ENCODE results near the gene PCK1. TPM values are rescaled to one million over a fixed set of nuclear protein-coding genes. Genes with fewer than 3 reads are reported as not detected.

The PCK1 gene
- total RNA-seq, 1 experiment from 2014 or later: not detected

DNA sequence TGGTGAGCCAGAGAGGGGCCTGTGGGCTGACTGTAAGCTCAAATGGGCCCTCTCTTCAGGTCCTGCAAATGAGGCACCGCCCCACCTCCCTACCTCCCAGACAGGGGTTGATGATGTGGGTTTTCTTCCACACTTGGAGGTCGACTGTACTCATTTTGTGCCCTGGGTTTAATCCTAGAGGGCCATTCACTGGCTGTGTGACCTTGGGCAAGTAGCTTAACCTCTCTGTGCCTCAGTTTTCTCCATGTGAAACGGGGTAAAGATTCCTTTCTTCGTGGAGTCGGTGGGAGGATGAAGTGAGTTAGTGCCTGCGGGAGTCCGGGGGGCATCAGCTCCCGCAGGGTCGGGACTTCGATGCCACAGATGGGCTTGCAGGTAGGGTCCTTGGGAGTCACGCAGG, 35.4 kb downstream of the PCK1 start:
- H4K20me1 ChIP-seq (ENCODE audit: low read length): no peaks in the 10 kb centered on the region
- H3K9me2 ChIP-seq (replicated peaks; ENCODE audit: low read length): no peaks in the 10 kb centered on the region
- peak overlapping the region; percentile 62; the same call in 1 of the 2 replicates for H3K4me3 ChIP-seq (ENCODE audit: low read length)
- intact Hi-C loops (cut with micrococcal nuclease): no loop called here
- H3F3A ChIP-seq (ENCODE audit: low read length, unreplicated experiment): no peaks in the 10 kb centered on the region
- no peak overlapping the region for H3K27ac ChIP-seq (ENCODE audit: low read length)
- peak overlapping the region; percentile 90 for H2AFZ ChIP-seq (ENCODE audit: low read length)
- no TSS peak for BruUV-seq (replicated peaks)
- H3K79me2 ChIP-seq (ENCODE audit: low read length): no peaks in the 10 kb centered on the region
- no peaks in the 10 kb centered on the region for H3K27me3 ChIP-seq (ENCODE audit: low read length)
- peak overlapping the region; percentile 87 for H3K4me2 ChIP-seq (ENCODE audit: low read length)
- H3K4me1 ChIP-seq (ENCODE audit: insufficient read depth, low read length): peaks cover 15% of the 10 kb centered on the region
- ChIA-PET POLR2A (ENCODE audit: unreplicated experiment) (no interaction called here), CTCF (interaction anchor here (0.6 to 1.3 kb wide), 4 partner anchors 14 to 615 kb away, joined by 3 to 4 read pairs (median 3); partner anchors contain the start of gene RBM38)
- TF ChIP-seq, protein P1, sequence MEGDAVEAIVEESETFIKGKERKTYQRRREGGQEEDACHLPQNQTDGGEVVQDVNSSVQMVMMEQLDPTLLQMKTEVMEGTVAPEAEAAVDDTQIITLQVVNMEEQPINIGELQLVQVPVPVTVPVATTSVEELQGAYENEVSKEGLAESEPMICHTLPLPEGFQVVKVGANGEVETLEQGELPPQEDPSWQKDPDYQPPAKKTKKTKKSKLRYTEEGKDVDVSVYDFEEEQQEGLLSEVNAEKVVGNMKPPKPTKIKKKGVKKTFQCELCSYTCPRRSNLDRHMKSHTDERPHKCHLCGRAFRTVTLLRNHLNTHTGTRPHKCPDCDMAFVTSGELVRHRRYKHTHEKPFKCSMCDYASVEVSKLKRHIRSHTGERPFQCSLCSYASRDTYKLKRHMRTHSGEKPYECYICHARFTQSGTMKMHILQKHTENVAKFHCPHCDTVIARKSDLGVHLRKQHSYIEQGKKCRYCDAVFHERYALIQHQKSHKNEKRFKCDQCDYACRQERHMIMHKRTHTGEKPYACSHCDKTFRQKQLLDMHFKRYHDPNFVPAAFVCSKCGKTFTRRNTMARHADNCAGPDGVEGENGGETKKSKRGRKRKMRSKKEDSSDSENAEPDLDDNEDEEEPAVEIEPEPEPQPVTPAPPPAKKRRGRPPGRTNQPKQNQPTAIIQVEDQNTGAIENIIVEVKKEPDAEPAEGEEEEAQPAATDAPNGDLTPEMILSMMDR (conservative IDR thresholded peaks at IDR 0.05; ENCODE audit: low read depth, low read length): no peak
- no peak for TF ChIP-seq EZH2 (IDR thresholded peaks at IDR 0.05; ENCODE audit: low read length, unreplicated experiment)
- TF ChIP-seq EZH2phosphoT487 (IDR thresholded peaks at IDR 0.05; ENCODE audit: borderline replicate concordance, low read length): no peak
- DNase-seq (no peak), ATAC-seq (no peak)
- no peaks in the 10 kb centered on the region for H3K36me3 ChIP-seq (ENCODE audit: low read depth, low read length)
- no peaks in the 10 kb centered on the region for H3K9me3 ChIP-seq (ENCODE audit: low read length)
- no peak overlapping the region for H3K9ac ChIP-seq (ENCODE audit: low read length)

DNA sequence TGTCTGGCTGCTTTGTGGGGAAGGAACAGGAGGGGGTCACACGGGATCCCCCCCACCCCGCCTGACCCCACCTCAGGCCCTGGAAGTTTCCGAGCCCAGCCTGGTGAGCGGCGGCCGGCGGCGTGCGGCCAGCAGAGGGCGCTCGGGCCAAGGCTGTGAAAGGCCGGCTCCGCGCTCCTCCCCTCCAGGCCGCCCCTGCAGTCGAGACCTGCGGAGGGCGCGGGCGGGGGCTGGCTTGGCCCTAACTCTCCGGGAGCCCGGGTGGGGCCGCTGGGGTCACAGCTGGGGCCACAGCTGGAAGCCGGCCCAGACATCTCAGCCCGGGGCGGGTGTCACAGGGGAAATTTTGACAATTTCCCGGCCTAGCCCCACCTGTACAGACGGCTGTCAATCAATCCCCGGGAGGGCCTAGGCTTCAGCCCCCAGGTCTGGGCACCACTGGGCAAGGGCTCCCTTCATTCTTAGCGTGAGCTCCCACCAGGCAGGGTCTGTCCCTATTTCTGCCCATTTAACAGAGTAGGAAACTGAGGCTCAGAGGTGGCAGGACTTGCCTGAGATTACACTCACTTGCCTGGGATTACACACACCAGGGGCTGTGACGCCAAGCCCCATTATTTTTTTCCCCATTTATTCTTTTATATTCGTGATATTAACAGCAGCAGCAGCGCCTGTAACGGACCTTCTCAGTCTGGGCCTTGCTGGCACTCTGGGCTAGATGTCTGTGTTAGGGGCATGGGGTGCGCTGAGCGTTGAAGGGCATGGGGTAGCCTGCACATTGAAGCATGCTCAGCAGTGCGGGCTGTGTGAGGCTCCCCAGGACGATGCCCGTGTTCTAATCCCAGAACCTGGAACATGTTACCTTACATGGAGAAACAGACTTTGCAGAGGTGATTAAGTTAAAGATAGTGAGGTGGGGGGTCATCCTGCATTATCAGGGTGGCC, 36.4 kb downstream of the PCK1 start:
- intact Hi-C loops (cut with micrococcal nuclease): loop anchor here (1.0 kb wide), 2 partner anchors 490 to 612 kb away; no protein-coding TSS in a partner anchor
- ChIA-PET POLR2A (ENCODE audit: unreplicated experiment) (no interaction called here), CTCF (interaction anchor here (0.6 to 1.2 kb wide), 2 partner anchors 13 to 308 kb away, joined by 4 read pairs; no protein-coding TSS in a partner anchor)
- H3K4me3 ChIP-seq (ENCODE audit: low read length): peak overlapping the region; percentile 62
- peaks cover 18% of the 10 kb centered on the region for H3K4me1 ChIP-seq (ENCODE audit: insufficient read depth, low read length)
- BruUV-seq (replicated peaks): no TSS peak
- H3K27me3 ChIP-seq (ENCODE audit: low read length): no peaks in the 10 kb centered on the region
- ATAC-seq: peak; percentile 79
- peak overlapping the region; percentile 90 for H2AFZ ChIP-seq (ENCODE audit: low read length)
- no peak overlapping the region for H3K27ac ChIP-seq (ENCODE audit: low read length)
- no peaks in the 10 kb centered on the region for H3K79me2 ChIP-seq (ENCODE audit: low read length)
- H3K36me3 ChIP-seq (ENCODE audit: low read depth, low read length): no peaks in the 10 kb centered on the region
- H3K9ac ChIP-seq (ENCODE audit: low read length): peak overlapping the region; percentile 29; the same call in 1 of the 2 replicates
- H3K4me2 ChIP-seq (ENCODE audit: low read length): peak overlapping the region; percentile 87
- no peaks in the 10 kb centered on the region for H3K9me2 ChIP-seq (replicated peaks; ENCODE audit: low read length)
- no peak for TF ChIP-seq EZH2phosphoT487 (IDR thresholded peaks at IDR 0.05; ENCODE audit: borderline replicate concordance, low read length)
- TF ChIP-seq, protein P1 (conservative IDR thresholded peaks at IDR 0.05; ENCODE audit: low read depth, low read length): peak; percentile 98
- no peaks in the 10 kb centered on the region for H4K20me1 ChIP-seq (ENCODE audit: low read length)
- no peaks in the 10 kb centered on the region for H3F3A ChIP-seq (ENCODE audit: low read length, unreplicated experiment)
- DNase-seq: peak; percentile 72
- no peaks in the 10 kb centered on the region for H3K9me3 ChIP-seq (ENCODE audit: low read length)

DNA sequence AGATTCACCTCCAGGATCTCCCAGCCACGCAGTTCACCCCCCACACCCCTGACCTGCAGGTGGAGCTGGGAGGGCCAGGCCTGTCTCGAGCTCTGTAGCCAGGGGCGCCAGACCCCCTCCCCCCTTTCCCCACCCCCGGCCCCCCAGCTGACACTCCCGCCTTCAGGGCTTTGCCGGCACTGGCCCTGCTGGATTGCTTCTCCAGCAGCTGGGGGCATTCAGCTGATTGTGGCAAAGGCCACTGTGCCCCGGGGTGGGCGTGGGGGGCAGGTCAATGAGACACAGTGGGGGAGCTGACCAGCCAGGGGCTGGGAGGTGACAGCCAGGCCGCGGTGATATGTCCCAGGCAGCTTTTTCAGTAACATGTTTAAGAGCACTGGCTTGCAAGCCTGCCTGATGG, 37.1 kb downstream of the PCK1 start:
- Histone ChIP-seq H2AFZ (ENCODE audit: low read length) (no peak overlapping the region), H3K9me2 (replicated peaks; ENCODE audit: low read length) (no peaks in the 10 kb centered on the region), H3K79me2 (ENCODE audit: low read length) (no peaks in the 10 kb centered on the region), H3K27ac (ENCODE audit: low read length) (no peak overlapping the region), H3F3A (ENCODE audit: low read length, unreplicated experiment) (no peaks in the 10 kb centered on the region), H3K4me3 (ENCODE audit: low read length) (no peak overlapping the region), H3K9me3 (ENCODE audit: low read length) (no peaks in the 10 kb centered on the region), H3K9ac (ENCODE audit: low read length) (no peak overlapping the region), H3K36me3 (ENCODE audit: low read depth, low read length) (no peaks in the 10 kb centered on the region), H3K4me2 (ENCODE audit: low read length) (no peak overlapping the region), H3K4me1 (ENCODE audit: insufficient read depth, low read length) (peaks cover 18% of the 10 kb centered on the region), H3K27me3 (ENCODE audit: low read length) (no peaks in the 10 kb centered on the region), H4K20me1 (ENCODE audit: low read length) (no peaks in the 10 kb centered on the region)
- ChIA-PET CTCF (no interaction called here), POLR2A (ENCODE audit: unreplicated experiment) (no interaction called here)
- BruUV-seq (replicated peaks): no TSS peak
- intact Hi-C loops (cut with micrococcal nuclease): no loop called here
- TF ChIP-seq, protein P1 (conservative IDR thresholded peaks at IDR 0.05; ENCODE audit: low read depth, low read length): no peak
- no peak for TF ChIP-seq EZH2phosphoT487 (IDR thresholded peaks at IDR 0.05; ENCODE audit: borderline replicate concordance, low read length)
- no peak for TF ChIP-seq EZH2 (IDR thresholded peaks at IDR 0.05; ENCODE audit: low read length, unreplicated experiment)
- DNase-seq: no peak
- no peak for ATAC-seq
